Ascending aorta (tissue), 2 donors: ENCODE data around the gene CRYBA1. TPM values are rescaled to one million over a fixed set of nuclear protein-coding genes. Genes with fewer than 3 reads are reported as not detected.
A peak's percentile ranks its signal among the peaks of the same experiment; 100 is the strongest.

Experiments
- DNase-seq, 2 donors: peaks; one replicate each; pipeline ENCODE4 v3.0.0-alpha.2; 2019; ENCODE audit warnings: low spot score in 2 of 2
- H3K27ac ChIP-seq, 2 donors: fragments of 200-600 bp; sonication (generic); one replicate each; pipeline ENCODE4 v1.5.1; 2016 to 2017; ENCODE audit warnings: mild to moderate bottlenecking in 1 of 2
- H3K27me3 ChIP-seq: fragments of 200-600 bp; sonication (generic); one replicate; pipeline ENCODE4 v1.5.1; 2017
- H3K36me3 ChIP-seq, 2 donors: fragments of 200-600 bp; sonication (generic); one replicate each; pipeline ENCODE4 v1.5.1; 2016
- H3K4me1 ChIP-seq, 2 donors: fragments of 200-600 bp; sonication (generic); one replicate each; pipeline ENCODE4 v1.5.1; 2016 to 2017; ENCODE audit warnings: mild to moderate bottlenecking in 1 of 2
- H3K4me3 ChIP-seq, 2 donors: fragments of 200-600 bp; sonication (generic); one replicate each; pipeline ENCODE4 v1.5.1; 2016 to 2017; ENCODE audit warnings: mild to moderate bottlenecking in 1 of 2
- H3K9me3 ChIP-seq, 2 donors: fragments of 200-600 bp; sonication (generic); one replicate each; pipeline ENCODE4 v1.5.1; 2016
- intact Hi-C: fragments of 100-400 bp; cut with DNase I; formaldehyde crosslinking; loops from one replicate; pipeline ENCODE4 v1.15.1; 2023
- total RNA-seq: library from RNA; depleted of rRNA; stranded (reverse); fragments of >200 nt; gene quantifications from one replicate; pipeline ENCODE4 v1.1.0, GENCODE V29; 2016
- TF ChIP-seq, protein P1 (sequence below), 3 experiments: fragments of 200-600 bp in 2 of 3; fragments of 450-650 bp in 1 of 3; sonication (generic) in 2 of 3; IDR thresholded peaks; one replicate each; pipeline ENCODE4 v1.5.1; 2016 to 2019; ENCODE audit warnings: antibody characterized with exemption in 3 of 3, mild to moderate bottlenecking in 1 of 3, moderate library complexity in 1 of 3

Gene CRYBA1
- total RNA-seq, 1 donor from 2014 or later, result not detected

DNA sequence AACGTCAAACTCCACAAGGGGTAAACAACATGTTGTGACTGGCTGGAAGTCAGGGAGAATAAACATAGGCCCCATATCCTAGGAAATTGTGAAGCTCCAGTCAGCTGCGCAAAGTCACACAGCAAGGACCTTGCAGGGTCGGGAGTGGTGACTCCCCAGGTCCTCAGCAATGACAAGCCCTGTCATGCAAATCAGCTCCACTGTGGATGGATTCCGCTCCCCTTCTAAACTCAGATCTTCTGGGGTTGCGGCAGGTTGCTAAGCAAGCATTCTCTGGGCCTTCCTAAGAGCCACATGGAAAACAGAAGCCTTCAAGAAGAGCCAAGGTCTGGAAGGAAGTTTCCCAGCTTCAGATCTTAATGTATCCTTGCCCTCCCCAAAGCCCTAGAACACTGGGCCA, 37.6 kb upstream of the CRYBA1 start:
- Histone ChIP-seq H3K9me3 (no peaks in the 10 kb centered on the region), H3K4me3 (no peak overlapping the region), H3K4me1 (peaks cover 4 to 10% of the 10 kb centered on the region in 2 donors), H3K27ac (no peak overlapping the region), H3K36me3 (no peaks in the 10 kb centered on the region), H3K27me3 (no peaks in the 10 kb centered on the region)
- intact Hi-C loops, result no loop called here
- TF ChIP-seq, protein P1, sequence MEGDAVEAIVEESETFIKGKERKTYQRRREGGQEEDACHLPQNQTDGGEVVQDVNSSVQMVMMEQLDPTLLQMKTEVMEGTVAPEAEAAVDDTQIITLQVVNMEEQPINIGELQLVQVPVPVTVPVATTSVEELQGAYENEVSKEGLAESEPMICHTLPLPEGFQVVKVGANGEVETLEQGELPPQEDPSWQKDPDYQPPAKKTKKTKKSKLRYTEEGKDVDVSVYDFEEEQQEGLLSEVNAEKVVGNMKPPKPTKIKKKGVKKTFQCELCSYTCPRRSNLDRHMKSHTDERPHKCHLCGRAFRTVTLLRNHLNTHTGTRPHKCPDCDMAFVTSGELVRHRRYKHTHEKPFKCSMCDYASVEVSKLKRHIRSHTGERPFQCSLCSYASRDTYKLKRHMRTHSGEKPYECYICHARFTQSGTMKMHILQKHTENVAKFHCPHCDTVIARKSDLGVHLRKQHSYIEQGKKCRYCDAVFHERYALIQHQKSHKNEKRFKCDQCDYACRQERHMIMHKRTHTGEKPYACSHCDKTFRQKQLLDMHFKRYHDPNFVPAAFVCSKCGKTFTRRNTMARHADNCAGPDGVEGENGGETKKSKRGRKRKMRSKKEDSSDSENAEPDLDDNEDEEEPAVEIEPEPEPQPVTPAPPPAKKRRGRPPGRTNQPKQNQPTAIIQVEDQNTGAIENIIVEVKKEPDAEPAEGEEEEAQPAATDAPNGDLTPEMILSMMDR (IDR thresholded peaks at IDR 0.05), result no peak
- DNase-seq, result no peak

DNA sequence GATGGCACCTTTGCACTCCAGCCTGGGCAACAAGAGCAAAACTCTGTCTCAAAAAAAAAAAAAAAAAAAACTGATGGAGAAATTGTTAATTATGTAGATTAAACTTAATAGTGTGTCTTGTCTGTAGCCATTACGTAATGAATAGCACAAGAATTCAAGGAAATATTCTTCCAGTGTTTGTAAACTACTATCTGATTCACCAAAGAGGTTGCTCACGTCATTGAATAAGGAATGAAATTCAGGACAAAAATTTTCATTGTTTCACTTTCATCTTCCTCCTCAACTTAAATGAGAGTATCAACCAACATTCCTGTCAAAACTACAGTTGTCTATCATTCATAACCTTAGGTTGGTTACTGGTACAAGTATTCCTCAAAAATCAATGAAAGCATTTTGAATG, 35.8 kb upstream of the CRYBA1 start:
- Histone ChIP-seq H3K4me1 (peaks cover 0 to 2% of the 10 kb centered on the region in 2 donors), H3K36me3 (no peaks in the 10 kb centered on the region), H3K9me3 (no peaks in the 10 kb centered on the region), H3K27ac (no peak overlapping the region), H3K27me3 (no peaks in the 10 kb centered on the region), H3K4me3 (no peak overlapping the region)
- TF ChIP-seq, protein P1 (IDR thresholded peaks at IDR 0.05), result no peak
- DNase-seq, result no peak
- intact Hi-C loops, result no loop called here

DNA sequence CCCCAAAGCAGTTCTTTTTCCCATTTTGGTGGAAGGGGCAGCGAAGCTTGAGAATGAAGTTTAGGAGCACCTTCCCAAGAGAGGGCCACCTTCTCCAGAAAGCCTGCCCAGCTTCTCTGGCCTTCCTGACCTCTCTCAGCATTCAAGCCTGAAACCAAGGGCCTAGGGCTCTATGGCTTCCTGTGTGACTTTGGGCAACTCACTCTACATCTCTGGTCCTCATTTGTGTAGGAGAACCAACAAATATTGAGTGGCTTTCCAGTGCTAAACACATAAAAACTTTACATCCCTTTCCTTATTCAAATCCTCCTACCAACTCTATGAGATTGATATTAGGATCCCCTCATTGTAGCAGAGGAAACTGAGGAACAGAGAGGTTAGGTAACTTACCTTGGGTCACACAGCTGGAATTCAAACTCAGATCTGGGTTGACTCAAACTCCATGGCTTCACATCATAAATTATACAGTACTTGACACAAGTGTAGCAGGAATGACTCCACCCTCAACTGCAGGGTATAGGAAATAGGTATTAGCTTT, 34.5 kb upstream of the CRYBA1 start:
- intact Hi-C loops, result no loop called here
- H3K4me3 ChIP-seq, result no peak overlapping the region

DNA sequence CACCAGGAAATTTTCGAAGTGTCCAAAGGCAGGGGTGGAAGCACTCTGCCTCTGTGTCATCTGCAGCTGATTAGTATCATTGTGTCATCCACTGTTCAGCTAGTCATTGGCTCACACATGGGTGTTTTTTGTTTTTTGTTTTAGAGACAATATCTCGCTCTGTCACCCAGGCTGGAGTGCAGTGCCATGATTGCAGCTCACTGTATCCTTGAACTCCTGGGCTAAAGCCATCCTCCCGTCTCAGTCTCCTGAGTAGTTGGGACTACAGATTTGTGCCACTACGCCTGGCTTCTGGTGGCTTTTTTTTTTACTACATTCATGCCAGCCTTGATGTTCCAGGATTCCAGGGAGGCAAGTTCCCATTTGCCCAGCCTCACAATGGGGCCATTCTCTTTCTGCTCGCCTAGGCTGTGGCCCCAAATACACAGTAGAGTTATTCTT, 34.0 kb upstream of the CRYBA1 start:
- Histone ChIP-seq H3K27ac (no peak overlapping the region), H3K4me1 (peaks cover 0 to 6% of the 10 kb centered on the region in 2 donors), H3K27me3 (no peaks in the 10 kb centered on the region), H3K4me3 (no peak overlapping the region), H3K9me3 (no peaks in the 10 kb centered on the region), H3K36me3 (no peaks in the 10 kb centered on the region)
- TF ChIP-seq, protein P1 (IDR thresholded peaks at IDR 0.05), result no peak
- intact Hi-C loops, result no loop called here
- no peak for DNase-seq

More for the DNA sequence above, 34.5 kb upstream of the CRYBA1 start:
- H3K9me3 ChIP-seq, result no peaks in the 10 kb centered on the region
- no peaks in the 10 kb centered on the region for H3K27me3 ChIP-seq
- TF ChIP-seq, protein P1 (IDR thresholded peaks at IDR 0.05), result no peak
- DNase-seq, result no peak
- H3K27ac ChIP-seq, result no peak overlapping the region
- peaks cover 0 to 6% of the 10 kb centered on the region in 2 donors for H3K4me1 ChIP-seq
- H3K36me3 ChIP-seq, result no peaks in the 10 kb centered on the region

DNA sequence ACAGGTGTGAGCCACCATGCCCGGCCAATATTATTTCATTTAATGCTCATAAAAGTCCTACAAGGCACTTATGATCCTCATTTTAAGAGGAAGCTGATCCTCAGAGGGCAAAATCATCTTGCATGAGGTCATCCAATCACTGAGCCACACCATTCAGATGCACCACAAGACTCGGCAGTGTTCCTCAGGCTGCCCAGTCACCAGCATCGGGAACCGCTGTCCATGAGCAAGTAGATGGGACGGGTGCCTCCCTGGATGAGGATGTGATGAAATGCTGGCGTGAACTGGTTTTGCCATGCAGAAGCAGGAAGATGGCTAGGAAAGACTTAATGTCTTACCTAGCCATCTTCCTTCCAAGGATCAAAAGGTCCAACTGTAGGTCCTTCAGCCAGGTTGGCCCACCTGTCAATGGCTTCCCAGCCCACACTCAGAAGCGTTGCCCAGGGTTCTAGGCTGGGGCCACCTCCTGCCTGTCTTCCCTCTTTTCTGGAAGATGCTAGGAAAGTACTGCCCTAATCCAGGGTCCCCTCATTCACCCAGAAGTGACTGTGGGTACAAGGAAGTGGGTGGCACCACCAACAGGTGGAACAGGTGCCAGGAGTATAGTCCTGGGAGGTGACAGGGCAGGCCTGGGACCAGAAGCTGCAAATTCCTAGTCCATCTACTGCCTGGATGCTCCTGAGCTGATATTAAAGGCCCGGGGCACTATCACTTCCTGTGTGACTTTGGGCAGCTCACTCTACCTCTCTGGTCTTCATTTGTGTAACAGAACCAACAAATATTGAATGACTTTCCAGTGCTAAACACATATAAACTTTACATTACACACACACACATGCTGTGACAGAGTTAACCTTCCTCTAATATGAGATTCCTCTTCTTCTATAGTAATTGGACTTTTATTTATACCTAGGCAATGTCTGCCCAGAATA, 32.2 kb upstream of the CRYBA1 start:
- Histone ChIP-seq H3K36me3 (no peaks in the 10 kb centered on the region), H3K4me3 (no peak overlapping the region), H3K4me1 (peaks cover 3 to 10% of the 10 kb centered on the region in 2 donors), H3K27me3 (no peaks in the 10 kb centered on the region), H3K9me3 (no peaks in the 10 kb centered on the region), H3K27ac (no peak overlapping the region)
- intact Hi-C loops, result no loop called here
- TF ChIP-seq, protein P1 (IDR thresholded peaks at IDR 0.05), result no peak
- peak in 1 of 2 donors; percentile 67 for DNase-seq
